Left cardiac atrium (tissue), 4 donors: Measurements from ENCODE around the gene CD59. TPM values are rescaled to one million over a fixed set of nuclear protein-coding genes. Genes with fewer than 3 reads are reported as not detected.
"Not testable (repeated sequence)": the region's sequence is repeated elsewhere in the genome, so short reads cannot be mapped to it uniquely, and the experiment has no call there.

ENCODE experiments used
- ATAC-seq, 2 donors: fragments of 200-7000 bp; cut with Tn5 transposase; one replicate each; pipeline ENCODE4 v1.9.1; 2020; ENCODE audit warnings: mild to moderate bottlenecking in 2 of 2, moderate library complexity in 2 of 2
- DNase-seq: peaks from one replicate; pipeline ENCODE4 v3.0.0-alpha.2; 2020
- intact Hi-C, 2 donors: fragments of 100-400 bp; cut with DNase I; formaldehyde crosslinking; loops; one replicate each; pipeline versions ENCODE4 v1.14.1 to v1.15.1; 2022 to 2023
- total RNA-seq, 2 donors: library from RNA; stranded (reverse); fragmentation: NEBNext Ultra II Directional; extraction: Animal tissue kit (Norgen Biotek cat#: 25700); gene quantifications; one replicate each; pipeline ENCODE4 v1.2.1, GENCODE V29; 2021
- donor health status: DM: no; HTN: yes; CAD: no.
- donor health status: DM: no; HTN: yes; CAD: no; lungs with severe emphysema.
- donor health status: DM: yes; HTN: yes; CAD: no.
- donor health status: Dilated cardiomyopathy.

CD59 gene
- total RNA-seq, 2 donors from 2014 or later, result 633 to 874 TPM

GRCh38 chr11:33684003-33684706 lies 52.1 kb downstream of the CD59 start:
- ATAC-seq (no peak), DNase-seq (no peak)
- intact Hi-C loops, result loop anchor here in 1 of 2 donors (10.0 kb wide), 1 partner anchor 719 kb away; no protein-coding TSS in a partner anchor

- DNase-seq (no peak), ATAC-seq (peak in 1 of 2 donors; percentile 19)
- intact Hi-C loops, result loop anchor here in 1 of 2 donors (10.0 kb wide), 1 partner anchor 718 kb away; no protein-coding TSS in a partner anchor
Observed at GRCh38 chr11:33682446-33682845, 53.8 kb downstream of the CD59 start.

GRCh38 chr11:33682019-33682418 lies 54.2 kb downstream of the CD59 start:
- intact Hi-C loops, result loop anchor here in 1 of 2 donors (10.0 kb wide), 1 partner anchor 717 kb away; no protein-coding TSS in a partner anchor
- no peak for DNase-seq

GRCh38 chr11:33678616-33679015 lies 57.6 kb downstream of the CD59 start:
- intact Hi-C loops, ATAC-seq, DNase-seq: not testable (repeated sequence)

More at GRCh38 chr11:33682019-33682418, 54.2 kb downstream of the CD59 start:
- no peak for ATAC-seq

GRCh38 chr11:33674035-33674814 lies 62.0 kb downstream of the CD59 start:
- intact Hi-C loops, result no loop called here
- no peak for DNase-seq

GRCh38 chr11:33672273-33672672 lies 64.0 kb downstream of the CD59 start:
- intact Hi-C loops, result no loop called here
- no peak for DNase-seq

More at GRCh38 chr11:33674035-33674814, 62.0 kb downstream of the CD59 start:
- ATAC-seq, result no peak

GRCh38 chr11:33670250-33671011 lies 65.8 kb downstream of the CD59 start:
- DNase-seq (no peak), ATAC-seq (no peak)
- intact Hi-C loops, result no loop called here

More at GRCh38 chr11:33672273-33672672, 64.0 kb downstream of the CD59 start:
- no peak for ATAC-seq

- DNase-seq (no peak), ATAC-seq (no peak)
- intact Hi-C loops, result no loop called here
Observed at GRCh38 chr11:33669598-33670249, 66.5 kb downstream of the CD59 start.

- DNase-seq (no peak), ATAC-seq (no peak)
- intact Hi-C loops, result no loop called here
Observed at GRCh38 chr11:33668951-33669596, 67.1 kb downstream of the CD59 start.

- intact Hi-C loops, result no loop called here
- no peak for DNase-seq
- ATAC-seq, result no peak
Observed at GRCh38 chr11:33668468-33668825, 67.8 kb downstream of the CD59 start.

GRCh38 chr11:33667819-33668467 lies 68.3 kb downstream of the CD59 start:
- DNase-seq, result no peak
- intact Hi-C loops, result no loop called here
- ATAC-seq, result no peak

GRCh38 chr11:33665350-33666106 lies 70.7 kb downstream of the CD59 start:
- ATAC-seq (no peak), DNase-seq (no peak)
- intact Hi-C loops, result no loop called here

- ATAC-seq, result no peak
- no peak for DNase-seq
- intact Hi-C loops, result no loop called here
Observed at GRCh38 chr11:33664827-33665226, 71.4 kb downstream of the CD59 start.

- DNase-seq (no peak), ATAC-seq (no peak)
- intact Hi-C loops, result no loop called here
Observed at GRCh38 chr11:33664166-33664565, 72.1 kb downstream of the CD59 start.

GRCh38 chr11:33663121-33663520 lies 73.1 kb downstream of the CD59 start:
- no peak for ATAC-seq
- DNase-seq, result no peak
- intact Hi-C loops, result no loop called here

GRCh38 chr11:33661526-33661925 lies 74.7 kb downstream of the CD59 start:
- ATAC-seq, intact Hi-C loops, DNase-seq: not testable (repeated sequence)

GRCh38 chr11:33660962-33661361 lies 75.3 kb downstream of the CD59 start:
- DNase-seq, result no peak
- ATAC-seq, result no peak
- intact Hi-C loops, result no loop called here
